ENCODE measurements around the gene FGF14. TPM values are rescaled to one million over a fixed set of nuclear protein-coding genes. Genes with fewer than 3 reads are reported as not detected.
"Not testable (repeated sequence)": the region's sequence is repeated elsewhere in the genome, so short reads cannot be mapped to it uniquely, and the experiment has no call there.

Gene FGF14
- total and polyA plus RNA-seq, 3 donors from 2014 or later, result 0.56 to 4.5 (median 1.7) TPM

DNA sequence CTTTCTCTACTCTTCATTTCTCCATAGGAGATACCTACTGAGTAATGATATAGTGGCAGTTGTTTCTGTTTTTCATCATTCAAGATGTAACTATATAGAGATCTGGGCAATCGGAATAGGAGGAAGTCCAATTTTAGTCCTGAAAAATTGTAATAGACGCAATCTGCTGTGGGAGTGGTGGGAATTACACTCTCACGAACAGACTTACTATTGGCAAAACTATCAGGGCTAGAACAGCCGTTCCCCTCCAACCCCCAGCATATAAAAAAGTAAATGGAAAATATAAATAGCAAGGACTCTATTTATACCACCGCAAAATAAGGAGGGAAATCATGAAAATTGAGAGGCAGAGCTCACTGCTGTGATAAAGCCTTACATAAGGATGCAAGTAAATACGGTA is 330.1 kb downstream of the FGF14 start:
- H3K4me1 ChIP-seq, result no peaks in the 10 kb centered on the region
- WGBS, 2 donors, result 86 to 91% methylated on average over 6 of the region's 6 CpGs
- no peak overlapping the region for H3K4me3 ChIP-seq
- DNase-seq, result no peak
- no peak for TF ChIP-seq POLR2A (IDR thresholded peaks at IDR 0.05)
- TF ChIP-seq, protein P1, sequence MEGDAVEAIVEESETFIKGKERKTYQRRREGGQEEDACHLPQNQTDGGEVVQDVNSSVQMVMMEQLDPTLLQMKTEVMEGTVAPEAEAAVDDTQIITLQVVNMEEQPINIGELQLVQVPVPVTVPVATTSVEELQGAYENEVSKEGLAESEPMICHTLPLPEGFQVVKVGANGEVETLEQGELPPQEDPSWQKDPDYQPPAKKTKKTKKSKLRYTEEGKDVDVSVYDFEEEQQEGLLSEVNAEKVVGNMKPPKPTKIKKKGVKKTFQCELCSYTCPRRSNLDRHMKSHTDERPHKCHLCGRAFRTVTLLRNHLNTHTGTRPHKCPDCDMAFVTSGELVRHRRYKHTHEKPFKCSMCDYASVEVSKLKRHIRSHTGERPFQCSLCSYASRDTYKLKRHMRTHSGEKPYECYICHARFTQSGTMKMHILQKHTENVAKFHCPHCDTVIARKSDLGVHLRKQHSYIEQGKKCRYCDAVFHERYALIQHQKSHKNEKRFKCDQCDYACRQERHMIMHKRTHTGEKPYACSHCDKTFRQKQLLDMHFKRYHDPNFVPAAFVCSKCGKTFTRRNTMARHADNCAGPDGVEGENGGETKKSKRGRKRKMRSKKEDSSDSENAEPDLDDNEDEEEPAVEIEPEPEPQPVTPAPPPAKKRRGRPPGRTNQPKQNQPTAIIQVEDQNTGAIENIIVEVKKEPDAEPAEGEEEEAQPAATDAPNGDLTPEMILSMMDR (IDR thresholded peaks at IDR 0.05), result no peak
- no peak overlapping the region for H3K27ac ChIP-seq
- no peaks in the 10 kb centered on the region for H3K9me3 ChIP-seq
- no peaks in the 10 kb centered on the region for H3K36me3 ChIP-seq (ENCODE audit: low read depth, missing control alignments)
- no peaks in the 10 kb centered on the region for H3K27me3 ChIP-seq
- intact Hi-C loops (cut with DNase I; ENCODE audit: low total_unique reads), result no loop called here

DNA sequence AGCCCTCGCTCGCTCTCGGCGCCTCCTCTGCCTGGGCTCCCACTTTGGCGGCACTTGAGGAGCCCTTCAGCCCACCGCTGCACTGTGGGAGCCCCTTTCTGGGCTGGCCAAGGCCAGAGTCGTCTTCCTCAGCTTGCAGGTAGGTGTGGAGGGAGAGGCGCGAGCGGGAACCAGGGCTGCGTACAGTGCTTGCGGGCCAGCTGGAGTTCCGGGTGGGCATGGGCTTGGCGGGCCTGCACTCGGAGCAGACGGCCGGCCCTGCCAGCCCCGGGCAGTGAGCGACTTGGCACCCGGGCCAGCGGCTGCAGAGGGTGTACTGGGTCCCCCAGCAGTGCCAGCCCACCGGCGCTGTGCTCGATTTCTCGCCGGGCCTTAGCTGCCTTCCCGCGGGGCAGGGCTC is 333.5 kb downstream of the FGF14 start:
- DNase-seq; H3K4me1 ChIP-seq; H3K36me3 ChIP-seq (ENCODE audit: low read depth, missing control alignments); H3K4me3 ChIP-seq; H3K27me3 ChIP-seq; H3K9me3 ChIP-seq; intact Hi-C loops (cut with DNase I; ENCODE audit: low total_unique reads); H3K27ac ChIP-seq: not testable (repeated sequence)
- 54 to 84% methylated on average over 12 to 26 of the region's 28 CpGs for WGBS, 2 donors

DNA sequence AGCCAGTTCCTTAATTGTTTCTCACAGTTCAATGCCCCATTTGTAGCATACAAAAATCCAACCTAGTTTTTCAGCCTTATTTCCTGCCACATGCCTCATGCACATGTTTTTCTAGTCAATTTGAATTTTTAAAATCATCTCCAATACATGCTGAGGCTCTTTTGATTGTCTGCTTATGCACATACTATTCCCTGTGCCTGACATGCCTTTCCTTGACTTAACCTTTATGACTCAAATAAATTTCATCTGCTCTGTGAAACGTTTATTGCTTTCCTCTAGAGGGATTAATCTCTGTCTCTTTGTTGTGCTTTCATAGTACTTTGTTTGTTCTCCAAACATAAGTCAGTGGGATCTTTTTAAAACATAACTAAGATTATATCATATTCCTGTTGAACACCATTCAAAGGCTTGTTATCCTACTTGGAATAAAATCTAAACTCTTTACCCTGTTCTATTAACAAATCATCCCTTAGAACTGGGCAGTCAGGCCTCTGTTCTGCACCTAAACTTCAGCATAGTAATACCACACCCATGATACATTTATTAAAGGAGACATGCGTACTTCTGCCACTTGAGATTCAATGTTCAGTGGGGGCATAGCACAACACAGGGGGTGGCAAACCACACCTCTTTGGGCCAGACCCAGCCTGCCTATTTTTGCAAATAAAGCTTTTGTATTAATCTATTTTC is 346.6 kb downstream of the FGF14 start:
- Histone ChIP-seq H3K4me1 (no peaks in the 10 kb centered on the region), H3K4me3 (no peak overlapping the region), H3K27ac (no peak overlapping the region), H3K36me3 (ENCODE audit: low read depth, missing control alignments) (no peaks in the 10 kb centered on the region), H3K27me3 (no peaks in the 10 kb centered on the region), H3K9me3 (no peaks in the 10 kb centered on the region)
- no peak for DNase-seq
- 54 to 58% methylated on average over 2 of the region's 2 CpGs for WGBS, 2 donors
- TF ChIP-seq, protein P1 (IDR thresholded peaks at IDR 0.05), result no peak
- TF ChIP-seq POLR2A (IDR thresholded peaks at IDR 0.05), result no peak
- intact Hi-C loops (cut with DNase I; ENCODE audit: low total_unique reads), result no loop called here

DNA sequence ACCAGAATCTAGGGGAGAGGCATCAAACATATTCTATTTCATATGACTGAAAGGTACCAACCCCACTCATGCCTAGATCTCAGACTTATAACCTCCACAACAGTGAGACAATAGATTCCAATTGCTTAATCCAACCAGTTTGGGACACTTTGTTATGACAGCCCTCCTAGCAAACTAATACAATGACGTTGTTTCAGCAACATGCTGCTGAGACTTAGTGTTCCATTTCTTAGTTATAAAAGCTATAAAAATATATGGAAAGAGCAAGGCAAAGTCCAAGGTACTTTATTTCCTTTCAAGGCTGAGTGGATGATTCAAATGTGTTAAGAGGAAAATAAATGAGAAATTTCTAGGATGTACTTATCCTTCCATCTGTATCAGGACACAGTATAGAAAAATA is 352.0 kb downstream of the FGF14 start:
- TF ChIP-seq, protein P1 (IDR thresholded peaks at IDR 0.05), result no peak
- no peak for TF ChIP-seq POLR2A (IDR thresholded peaks at IDR 0.05)
- no peak overlapping the region for H3K4me3 ChIP-seq
- no peaks in the 10 kb centered on the region for H3K27me3 ChIP-seq
- H3K4me1 ChIP-seq, result no peaks in the 10 kb centered on the region
- WGBS, 2 donors, result 70 to 89% methylated on average over 1 of the region's 1 CpG
- intact Hi-C loops (cut with DNase I; ENCODE audit: low total_unique reads), result no loop called here
- no peaks in the 10 kb centered on the region for H3K9me3 ChIP-seq
- no peaks in the 10 kb centered on the region for H3K36me3 ChIP-seq (ENCODE audit: low read depth, missing control alignments)
- H3K27ac ChIP-seq, result no peak overlapping the region
- no peak for DNase-seq

DNA sequence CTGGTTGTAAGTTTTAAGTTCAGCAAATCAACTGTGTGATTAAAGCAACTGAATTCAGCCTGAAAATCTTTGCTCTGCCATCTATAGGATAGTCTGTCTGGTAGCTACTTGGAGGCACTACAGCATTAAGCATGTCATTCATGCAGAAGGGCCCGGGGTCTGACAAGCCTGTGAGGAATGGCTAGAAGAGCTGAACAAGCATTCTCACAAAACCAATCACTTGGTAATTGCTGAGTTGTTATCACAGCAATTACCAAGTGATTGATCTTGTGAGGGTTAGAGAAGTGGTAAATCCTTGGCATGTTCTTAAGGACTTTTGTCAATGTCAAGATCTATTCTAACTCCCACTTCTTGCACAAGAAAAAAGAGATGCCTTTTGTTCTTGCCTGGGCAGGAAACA is 356.1 kb downstream of the FGF14 start:
- H3K27ac ChIP-seq, result no peak overlapping the region
- H3K4me1 ChIP-seq, result no peaks in the 10 kb centered on the region
- no peak overlapping the region for H3K4me3 ChIP-seq
- intact Hi-C loops (cut with DNase I; ENCODE audit: low total_unique reads), result no loop called here
- H3K27me3 ChIP-seq, result no peaks in the 10 kb centered on the region
- TF ChIP-seq, protein P1 (IDR thresholded peaks at IDR 0.05), result no peak
- TF ChIP-seq POLR2A (IDR thresholded peaks at IDR 0.05), result no peak
- DNase-seq, result no peak
- H3K36me3 ChIP-seq (ENCODE audit: low read depth, missing control alignments), result no peaks in the 10 kb centered on the region
- H3K9me3 ChIP-seq, result no peaks in the 10 kb centered on the region
- WGBS, 2 donors, result 25 to 33% methylated on average over 1 of the region's 1 CpG
